Sigmoid colon (tissue), 4 donors: ENCODE results near the gene HIF1A.

ENCODE experiments used
- POLR2A ChIP-seq, 2 donors: fragments of 450-650 bp; IDR thresholded peaks; one replicate each; pipeline ENCODE4 v1.6.1; 2016; ENCODE audit warnings: antibody characterized with exemption in 2 of 2, mild to moderate bottlenecking in 2 of 2, moderate library complexity in 2 of 2
- POLR2AphosphoS5 ChIP-seq, 4 donors: sonication (generic); formaldehyde crosslinking; IDR thresholded peaks; one replicate each; pipeline ENCODE4 v1.6.1; 2017; ENCODE audit warnings: antibody characterized with exemption in 4 of 4
- TF ChIP-seq, protein P1 (sequence below), 4 experiments: fragments of 450-650 bp in 3 of 4; fragments of 200-600 bp in 1 of 4; IDR thresholded peaks; one replicate each; pipeline ENCODE4 v1.5.1; 2016 to 2019; ENCODE audit warnings: antibody characterized with exemption in 4 of 4, mild to moderate bottlenecking in 3 of 4, moderate library complexity in 2 of 4

DNA sequence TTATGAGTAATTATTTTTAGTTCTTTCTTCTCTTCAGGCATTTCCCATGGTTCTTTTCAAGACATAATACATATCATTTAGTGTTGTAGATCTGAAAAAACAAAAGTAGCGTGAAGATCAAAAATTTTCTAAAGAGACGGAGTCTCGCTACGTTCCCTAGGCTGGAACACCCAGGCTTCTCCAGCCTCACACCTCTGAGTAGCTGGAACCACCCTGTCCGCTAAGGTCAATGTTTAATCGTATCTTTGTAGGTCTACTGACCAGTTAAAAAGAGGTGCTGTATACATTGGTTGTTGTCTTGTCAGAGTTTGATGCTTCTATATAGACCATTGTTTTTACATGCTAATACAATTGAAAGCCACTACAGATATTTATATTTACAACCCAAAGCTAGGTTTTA, 1.3 kb upstream of the HIF1A start:
- TF ChIP-seq POLR2A (IDR thresholded peaks at IDR 0.05) (no peak), POLR2AphosphoS5 (IDR thresholded peaks at IDR 0.05) (no peak)
- TF ChIP-seq, protein P1, sequence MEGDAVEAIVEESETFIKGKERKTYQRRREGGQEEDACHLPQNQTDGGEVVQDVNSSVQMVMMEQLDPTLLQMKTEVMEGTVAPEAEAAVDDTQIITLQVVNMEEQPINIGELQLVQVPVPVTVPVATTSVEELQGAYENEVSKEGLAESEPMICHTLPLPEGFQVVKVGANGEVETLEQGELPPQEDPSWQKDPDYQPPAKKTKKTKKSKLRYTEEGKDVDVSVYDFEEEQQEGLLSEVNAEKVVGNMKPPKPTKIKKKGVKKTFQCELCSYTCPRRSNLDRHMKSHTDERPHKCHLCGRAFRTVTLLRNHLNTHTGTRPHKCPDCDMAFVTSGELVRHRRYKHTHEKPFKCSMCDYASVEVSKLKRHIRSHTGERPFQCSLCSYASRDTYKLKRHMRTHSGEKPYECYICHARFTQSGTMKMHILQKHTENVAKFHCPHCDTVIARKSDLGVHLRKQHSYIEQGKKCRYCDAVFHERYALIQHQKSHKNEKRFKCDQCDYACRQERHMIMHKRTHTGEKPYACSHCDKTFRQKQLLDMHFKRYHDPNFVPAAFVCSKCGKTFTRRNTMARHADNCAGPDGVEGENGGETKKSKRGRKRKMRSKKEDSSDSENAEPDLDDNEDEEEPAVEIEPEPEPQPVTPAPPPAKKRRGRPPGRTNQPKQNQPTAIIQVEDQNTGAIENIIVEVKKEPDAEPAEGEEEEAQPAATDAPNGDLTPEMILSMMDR (IDR thresholded peaks at IDR 0.05), result no peak
